Prostate gland (tissue), 2 donors: Measurements from ENCODE around the gene TMEM267. TPM values are rescaled to one million over a fixed set of nuclear protein-coding genes. Genes with fewer than 3 reads are reported as not detected.
"Not testable (repeated sequence)": the region's sequence is repeated elsewhere in the genome, so short reads cannot be mapped to it uniquely, and the experiment has no call there.

Experiments used
- DNase-seq: peaks from one replicate; pipeline ENCODE4 v3.0.0-alpha.2; 2019; ENCODE audit warnings: low spot score
- H3K27ac ChIP-seq, 2 donors: fragments of 200-600 bp; sonication (generic); 2 replicates each; pipeline ENCODE4 v1.5.1; 2017 to 2019
- H3K27me3 ChIP-seq: fragments of 200-600 bp; sonication (generic); replicated peaks from 2 replicates; pipeline ENCODE4 v1.5.1; 2019; ENCODE audit not compliant: insufficient read depth
- H3K36me3 ChIP-seq, 2 donors: fragments of 200-600 bp; sonication (generic); 1 replicate in 1 of 2; 2 replicates in 1 of 2; pipeline versions ENCODE4 v1.5.1 to v1.8.1; 2017 to 2019
- H3K4me1 ChIP-seq: fragments of 200-600 bp; sonication (generic); replicated peaks from 2 replicates; pipeline ENCODE4 v1.5.1; 2019
- H3K4me3 ChIP-seq, 2 donors: fragments of 200-600 bp; sonication (generic); 2 replicates each; pipeline ENCODE4 v1.5.1; 2017 to 2019
- H3K9me3 ChIP-seq: fragments of 200-600 bp; sonication (generic); 2 replicates; pipeline ENCODE4 v1.5.1; 2017
- CTCF ChIP-seq, 4 experiments: fragments of 200-600 bp in 2 of 4; fragments of 450-650 bp in 2 of 4; sonication (generic) in 2 of 4; IDR thresholded peaks; 1 replicate in 3 of 4; 2 replicates in 1 of 4; pipeline ENCODE4 v1.5.1; 2016 to 2019; ENCODE audit warnings: antibody characterized with exemption in 4 of 4, mild to moderate bottlenecking in 2 of 4, moderate library complexity in 2 of 4
- POLR2A ChIP-seq: fragments of 450-650 bp; IDR thresholded peaks from one replicate; pipeline ENCODE4 v1.6.1; 2016; ENCODE audit warnings: antibody characterized with exemption, mild to moderate bottlenecking
- POLR2AphosphoS5 ChIP-seq: sonication (generic); formaldehyde crosslinking; IDR thresholded peaks from one replicate; pipeline ENCODE4 v1.6.1; 2017; ENCODE audit warnings: antibody characterized with exemption
- WGBS: methylation state at CpG from one replicate; pipeline ENCODE4 v1.1.5; 2018; 5-methylcytosine and 5-hydroxymethylcytosine counted together
- intact Hi-C: fragments of 100-400 bp; cut with DNase I; formaldehyde crosslinking; loops from one replicate; pipeline ENCODE4 v1.14.2; 2022
- total RNA-seq, 2 donors: library from RNA; depleted of rRNA; stranded (reverse); fragments of >200 nt; gene quantifications; one replicate each; pipeline ENCODE4 v1.1.0, GENCODE V29; 2016

TMEM267 gene
- total RNA-seq, 2 donors from 2014 or later, result 11.8 to 14.9 TPM

- no peaks in the 10 kb centered on the region for H3K36me3 ChIP-seq
- H3K4me3 ChIP-seq, result no peak overlapping the region
- no peak overlapping the region for H3K27ac ChIP-seq
- no peak for DNase-seq
- H3K4me1 ChIP-seq, result no peaks in the 10 kb centered on the region
- intact Hi-C loops, result no loop called here
- WGBS, result 84% methylated on average over 7 of the region's 7 CpGs
- H3K27me3 ChIP-seq, result no peaks in the 10 kb centered on the region
- TF ChIP-seq POLR2AphosphoS5 (no peak), CTCF (IDR thresholded peaks at IDR 0.05) (no peak), POLR2A (no peak)
- no peaks in the 10 kb centered on the region for H3K9me3 ChIP-seq
Observed at GRCh38 chr5:43410414-43410813, 73.3 kb downstream of the TMEM267 start.

- Histone ChIP-seq H3K4me1 (no peaks in the 10 kb centered on the region), H3K27me3 (no peaks in the 10 kb centered on the region), H3K4me3 (no peak overlapping the region), H3K36me3 (no peaks in the 10 kb centered on the region), H3K9me3 (no peaks in the 10 kb centered on the region), H3K27ac (peak overlapping the region in 1 of 2 donors; percentile 36)
- 23% methylated on average over 2 of the region's 2 CpGs for WGBS
- intact Hi-C loops, result no loop called here
- DNase-seq, result peak; percentile 56
- TF ChIP-seq POLR2A (no peak), POLR2AphosphoS5 (peak; percentile 48), CTCF (IDR thresholded peaks at IDR 0.05) (no peak)
Observed at GRCh38 chr5:43409809-43410271, 73.8 kb downstream of the TMEM267 start.

- H3K27ac ChIP-seq, H3K4me1 ChIP-seq, intact Hi-C loops, H3K4me3 ChIP-seq, H3K9me3 ChIP-seq, DNase-seq, H3K36me3 ChIP-seq, H3K27me3 ChIP-seq: not testable (repeated sequence)
- WGBS, result 92% methylated on average over 16 of the region's 16 CpGs
Observed at GRCh38 chr5:43402524-43403066, 81.1 kb downstream of the TMEM267 start.

GRCh38 chr5:43401827-43402226 is 81.8 kb downstream of the TMEM267 start:
- intact Hi-C loops, result no loop called here
- no peak overlapping the region for H3K27ac ChIP-seq

GRCh38 chr5:43400082-43400481 is 83.6 kb downstream of the TMEM267 start:
- H3K4me1 ChIP-seq, result no peaks in the 10 kb centered on the region
- intact Hi-C loops, result no loop called here
- H3K9me3 ChIP-seq, result no peaks in the 10 kb centered on the region
- no peak overlapping the region for H3K4me3 ChIP-seq
- WGBS, result 98% methylated on average over 3 of the region's 3 CpGs
- H3K36me3 ChIP-seq, result no peaks in the 10 kb centered on the region
- DNase-seq, result no peak
- H3K27me3 ChIP-seq, result no peaks in the 10 kb centered on the region
- TF ChIP-seq POLR2AphosphoS5, result no peak
- TF ChIP-seq POLR2A, result no peak
- TF ChIP-seq CTCF (IDR thresholded peaks at IDR 0.05), result no peak
- H3K27ac ChIP-seq, result no peak overlapping the region

More at GRCh38 chr5:43401827-43402226, 81.8 kb downstream of the TMEM267 start:
- no peak for DNase-seq
- no peaks in the 10 kb centered on the region for H3K36me3 ChIP-seq
- H3K4me3 ChIP-seq, result no peak overlapping the region
- H3K4me1 ChIP-seq, result no peaks in the 10 kb centered on the region
- TF ChIP-seq POLR2A (no peak), CTCF (IDR thresholded peaks at IDR 0.05) (no peak), POLR2AphosphoS5 (no peak)
- no peaks in the 10 kb centered on the region for H3K27me3 ChIP-seq
- 73% methylated on average over 1 of the region's 1 CpG for WGBS
- no peaks in the 10 kb centered on the region for H3K9me3 ChIP-seq
